ENCODE measurements around the gene PASD1.

PASD1 gene

GRCh38 chrX:151700581-151700980, 137.1 kb downstream of the PASD1 start:
- H3K4me1 ChIP-seq (ENCODE audit: low read depth, poor library complexity, severe bottlenecking) = no peaks in the 10 kb centered on the region
- H3K27me3 ChIP-seq (ENCODE audit: insufficient read depth, low read depth) = no peaks in the 10 kb centered on the region
- no peaks in the 10 kb centered on the region for H4K20me1 ChIP-seq (ENCODE audit: insufficient read depth)
- no peaks in the 10 kb centered on the region for H3K36me3 ChIP-seq (ENCODE audit: insufficient read depth)
- no peak overlapping the region for H2AFZ ChIP-seq (ENCODE audit: low read depth)
- H3K4me2 ChIP-seq = no peak overlapping the region
- no peaks in the 10 kb centered on the region for H3K79me2 ChIP-seq (ENCODE audit: insufficient read depth, low read depth)
- TF ChIP-seq CTCF (conservative IDR thresholded peaks at IDR 0.05; ENCODE audit: low read depth, low read length) = no peak
- H3K4me3 ChIP-seq (IDR thresholded peaks at IDR 0.05; ENCODE audit: insufficient read depth, low read depth, low read length) = no peak overlapping the region
- no peak overlapping the region for H3K9ac ChIP-seq
- no peak overlapping the region for H3K27ac ChIP-seq

GRCh38 chrX:151701071-151701470, 137.6 kb downstream of the PASD1 start:
- no peaks in the 10 kb centered on the region for H3K36me3 ChIP-seq (ENCODE audit: insufficient read depth)
- no peak overlapping the region for H3K4me3 ChIP-seq (IDR thresholded peaks at IDR 0.05; ENCODE audit: insufficient read depth, low read depth, low read length)
- no peak overlapping the region for H3K9ac ChIP-seq
- no peaks in the 10 kb centered on the region for H3K4me1 ChIP-seq (ENCODE audit: low read depth, poor library complexity, severe bottlenecking)
- H4K20me1 ChIP-seq (ENCODE audit: insufficient read depth) = no peaks in the 10 kb centered on the region
- no peak overlapping the region for H3K4me2 ChIP-seq
- no peak overlapping the region for H3K27ac ChIP-seq
- H3K79me2 ChIP-seq (ENCODE audit: insufficient read depth, low read depth) = no peaks in the 10 kb centered on the region
- no peak for TF ChIP-seq CTCF (conservative IDR thresholded peaks at IDR 0.05; ENCODE audit: low read depth, low read length)
- no peak overlapping the region for H2AFZ ChIP-seq (ENCODE audit: low read depth)
- no peaks in the 10 kb centered on the region for H3K27me3 ChIP-seq (ENCODE audit: insufficient read depth, low read depth)

GRCh38 chrX:151701531-151701930, 138.1 kb downstream of the PASD1 start:
- no peaks in the 10 kb centered on the region for H3K4me1 ChIP-seq (ENCODE audit: low read depth, poor library complexity, severe bottlenecking)
- H4K20me1 ChIP-seq (ENCODE audit: insufficient read depth) = no peaks in the 10 kb centered on the region
- H3K79me2 ChIP-seq (ENCODE audit: insufficient read depth, low read depth) = no peaks in the 10 kb centered on the region
- H3K4me2 ChIP-seq = no peak overlapping the region
- H3K27me3 ChIP-seq (ENCODE audit: insufficient read depth, low read depth) = no peaks in the 10 kb centered on the region
- H3K36me3 ChIP-seq (ENCODE audit: insufficient read depth) = no peaks in the 10 kb centered on the region
- no peak overlapping the region for H3K27ac ChIP-seq
- TF ChIP-seq CTCF (conservative IDR thresholded peaks at IDR 0.05; ENCODE audit: low read depth, low read length) = no peak
- H3K4me3 ChIP-seq (IDR thresholded peaks at IDR 0.05; ENCODE audit: insufficient read depth, low read depth, low read length) = no peak overlapping the region
- no peak overlapping the region for H2AFZ ChIP-seq (ENCODE audit: low read depth)
- H3K9ac ChIP-seq = no peak overlapping the region

- no peaks in the 10 kb centered on the region for H3K79me2 ChIP-seq (ENCODE audit: insufficient read depth, low read depth)
- no peaks in the 10 kb centered on the region for H3K4me1 ChIP-seq (ENCODE audit: low read depth, poor library complexity, severe bottlenecking)
- no peak overlapping the region for H3K4me3 ChIP-seq (IDR thresholded peaks at IDR 0.05; ENCODE audit: insufficient read depth, low read depth, low read length)
- no peak for TF ChIP-seq CTCF (conservative IDR thresholded peaks at IDR 0.05; ENCODE audit: low read depth, low read length)
- H3K27me3 ChIP-seq (ENCODE audit: insufficient read depth, low read depth) = no peaks in the 10 kb centered on the region
- no peak overlapping the region for H2AFZ ChIP-seq (ENCODE audit: low read depth)
- H3K27ac ChIP-seq = no peak overlapping the region
- no peak overlapping the region for H3K9ac ChIP-seq
- no peaks in the 10 kb centered on the region for H3K36me3 ChIP-seq (ENCODE audit: insufficient read depth)
- no peak overlapping the region for H3K4me2 ChIP-seq
- no peaks in the 10 kb centered on the region for H4K20me1 ChIP-seq (ENCODE audit: insufficient read depth)
These were observed 138.7 kb downstream of the PASD1 start for GRCh38 chrX:151702026-151702714.

Data from KMS-11 (cell line).